GM23338 (cell line): ENCODE measurements around the gene EMC6. TPM values are rescaled to one million over a fixed set of nuclear protein-coding genes. Genes with fewer than 3 reads are reported as not detected.

Source experiments
- ATAC-seq: fragments of 200-7000 bp; cut with Tn5 transposase; 3 replicates; pipeline ENCODE4 v1.9.1; 2020
- DNase-seq: peaks from one replicate; pipeline ENCODE4 v3.0.0-alpha.2; 2015; ENCODE audit warnings: low spot score
- H2AFZ ChIP-seq: fragments of 200-600 bp; sonication (generic); 2 replicates; pipeline ENCODE4 v1.8.0; 2016; ENCODE audit warnings: antibody characterized with exemption, mild to moderate bottlenecking, moderate library complexity
- H3F3A ChIP-seq: fragments of 200-600 bp; sonication (generic); replicated peaks from 2 replicates; pipeline ENCODE4 v1.8.0; 2017; ENCODE audit warnings: antibody characterized with exemption, mixed run types, low read depth
- H3K27ac ChIP-seq: fragments of 200-600 bp; sonication (generic); 2 replicates; pipeline ENCODE4 v1.6.1; 2016; ENCODE audit warnings: low read depth
- H3K27me3 ChIP-seq: fragments of 200-600 bp; sonication (generic); 2 replicates; pipeline ENCODE4 v1.8.0; 2016; ENCODE audit warnings: mild to moderate bottlenecking, mixed run types, moderate library complexity; ENCODE audit not compliant: insufficient read depth
- H3K36me3 ChIP-seq: fragments of 200-600 bp; sonication (generic); 2 replicates; pipeline ENCODE4 v1.8.0; 2016; ENCODE audit warnings: mild to moderate bottlenecking; ENCODE audit not compliant: insufficient read depth
- H3K4me1 ChIP-seq: fragments of 200-600 bp; sonication (generic); 2 replicates; pipeline ENCODE4 v1.8.0; 2016; ENCODE audit warnings: mild to moderate bottlenecking, moderate library complexity; ENCODE audit not compliant: insufficient read depth
- H3K4me2 ChIP-seq: fragments of 200-600 bp; sonication (generic); 2 replicates; pipeline ENCODE4 v1.7.1; 2017; ENCODE audit warnings: mixed run types
- H3K4me3 ChIP-seq: fragments of 200-600 bp; sonication (generic); 2 replicates; pipeline ENCODE4 v1.6.1; 2016; ENCODE audit warnings: mixed run types
- H3K79me2 ChIP-seq: fragments of 200-600 bp; sonication (generic); replicated peaks from 2 replicates; pipeline ENCODE4 v1.8.0; 2017; ENCODE audit warnings: mild to moderate bottlenecking; ENCODE audit not compliant: insufficient read depth
- H3K9me2 ChIP-seq: fragments of 200-600 bp; sonication (generic); 2 replicates; pipeline ENCODE4 v1.8.0; 2017; ENCODE audit not compliant: insufficient read depth
- H4K20me1 ChIP-seq: fragments of 200-600 bp; sonication (generic); replicated peaks from 2 replicates; pipeline ENCODE4 v1.8.0; 2017; ENCODE audit warnings: mild to moderate bottlenecking; ENCODE audit not compliant: insufficient read depth
- H3K27ac Mint-ChIP-seq: 2 replicates; pipeline ENCODE4 v1.8.0; 2020; ENCODE audit warnings: inconsistent platforms, mild to moderate bottlenecking, moderate library complexity, mixed read lengths
- H3K27me3 Mint-ChIP-seq: 3 replicates; pipeline ENCODE4 v1.8.0; 2022; ENCODE audit warnings: low read depth, mild to moderate bottlenecking, moderate library complexity, mixed read lengths, inconsistent platforms; ENCODE audit not compliant: insufficient read depth, poor library complexity
- H3K36me3 Mint-ChIP-seq: 3 replicates; pipeline ENCODE4 v1.8.0; 2021; ENCODE audit warnings: low read depth, mild to moderate bottlenecking, inconsistent platforms, moderate library complexity, mixed read lengths
- H3K4me1 Mint-ChIP-seq: 3 replicates; pipeline ENCODE4 v1.8.0; 2020; ENCODE audit warnings: mild to moderate bottlenecking, inconsistent platforms, mixed read lengths
- H3K4me3 Mint-ChIP-seq: 3 replicates; pipeline ENCODE4 v1.8.0; 2021; ENCODE audit warnings: moderate library complexity, mild to moderate bottlenecking, inconsistent platforms, mixed read lengths
- H3K9me3 Mint-ChIP-seq: 3 replicates; pipeline ENCODE4 v1.8.0; 2020; ENCODE audit warnings: moderate library complexity, mild to moderate bottlenecking, inconsistent platforms, mixed read lengths
- CREB1 ChIP-seq: fragments of 250-450 bp; sonication (Bioruptor Pico); IDR thresholded peaks from 2 replicates; pipeline ENCODE4 v1.5.0; 2020; ENCODE audit warnings: low read depth, mild to moderate bottlenecking, moderate library complexity
- ETS1 ChIP-seq: IDR thresholded peaks from 2 replicates; pipeline ENCODE4 v1.6.1; 2016; ENCODE audit warnings: antibody characterized with exemption
- EZH2 ChIP-seq: fragments of 200-600 bp; sonication (generic); IDR thresholded peaks from one replicate; pipeline ENCODE4 v1.8.0; 2017; ENCODE audit warnings: antibody characterized with exemption, mild to moderate bottlenecking, low read depth; ENCODE audit not compliant: unreplicated experiment
- EZH2phosphoT487 ChIP-seq: fragments of 200-600 bp; sonication (generic); IDR thresholded peaks from one replicate; pipeline ENCODE4 v1.8.1; 2018; ENCODE audit warnings: antibody characterized with exemption; ENCODE audit not compliant: unreplicated experiment
- JUNB ChIP-seq: IDR thresholded peaks from one replicate; pipeline ENCODE4 v1.6.1; 2016; ENCODE audit warnings: antibody characterized with exemption; ENCODE audit not compliant: unreplicated experiment
- NANOG ChIP-seq: IDR thresholded peaks from 2 replicates; pipeline ENCODE4 v1.6.1; 2016; ENCODE audit warnings: antibody characterized with exemption, borderline replicate concordance
- POLR2AphosphoS5 ChIP-seq: IDR thresholded peaks from 2 replicates; pipeline ENCODE4 v1.6.1; 2016; ENCODE audit warnings: antibody characterized with exemption, low read depth
- REST ChIP-seq: IDR thresholded peaks from one replicate; pipeline ENCODE4 v1.6.1; 2018; ENCODE audit warnings: antibody characterized with exemption; ENCODE audit not compliant: unreplicated experiment
- STAT1 ChIP-seq: IDR thresholded peaks from one replicate; pipeline ENCODE4 v1.6.1; 2016; ENCODE audit warnings: antibody characterized with exemption; ENCODE audit not compliant: unreplicated experiment
- ZNF114 ChIP-seq: fragments of 250-450 bp; sonication (Bioruptor Pico); IDR thresholded peaks from 2 replicates; pipeline ENCODE4 v1.5.0; 2020; ENCODE audit warnings: mild to moderate bottlenecking, moderate library complexity
- ZNF331 ChIP-seq: fragments of 250-450 bp; sonication (Bioruptor Pico); IDR thresholded peaks from 2 replicates; pipeline ENCODE4 v1.5.0; 2020; ENCODE audit warnings: low read depth, mild to moderate bottlenecking, moderate library complexity
- polyA plus RNA-seq: library from polyadenylated mRNA; unstranded; fragments of >200 nt; fragmentation: Nextera tagmentation; extraction: Ambion mirVana; gene quantifications from 2 replicates; pipeline ENCODE4 v1.2.1, GENCODE V29; 2016
- total RNA-seq: library from RNA; depleted of rRNA; stranded (reverse); fragments of >200 nt; shearing (Covaris generic); gene quantifications from 2 replicates; pipeline ENCODE4 v1.2.3, GENCODE V29; 2014
- TF ChIP-seq, protein P1 (sequence below), 2 experiments: fragments of 200-600 bp in 1 of 2; sonication (generic) in 1 of 2; conservative IDR thresholded peaks; 2 replicates each; pipeline versions ENCODE4 v1.5.1 to v1.6.1; 2016 to 2017; ENCODE audit warnings: antibody characterized with exemption in 2 of 2, low read depth in 2 of 2, mild to moderate bottlenecking in 2 of 2, moderate library complexity in 1 of 2
- TF ChIP-seq, protein P2 (sequence below): fragments of 250-450 bp; sonication (Bioruptor Pico); IDR thresholded peaks from 2 replicates; pipeline ENCODE4 v1.5.0; 2020; ENCODE audit warnings: mild to moderate bottlenecking, moderate library complexity

The EMC6 gene
- total and polyA plus RNA-seq, 2 experiments from 2014 or later, result 48.0 to 230 TPM

DNA sequence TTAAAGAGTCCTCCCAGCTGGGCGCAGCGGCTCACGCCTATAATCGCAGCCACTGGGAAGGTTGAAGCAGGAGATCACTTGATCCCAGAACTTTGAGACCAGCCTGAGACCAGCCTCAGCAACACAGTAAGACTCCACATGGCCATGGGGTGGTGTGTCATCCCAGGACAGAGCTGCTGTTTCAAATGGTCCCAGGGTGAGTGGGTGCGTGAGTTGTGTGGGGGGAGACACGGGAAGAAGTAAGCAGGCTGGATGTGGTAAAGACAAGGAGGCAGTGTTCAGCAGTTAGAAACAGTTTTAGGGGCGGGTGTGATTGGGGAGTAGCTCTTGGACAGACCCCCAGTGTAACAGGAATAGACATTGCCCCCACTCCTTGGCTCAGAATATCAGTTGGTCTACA, 36.3 kb upstream of the EMC6 start:
- peaks cover 47% of the 10 kb centered on the region for H3K79me2 ChIP-seq
- Mint-ChIP-seq H3K9me3 (no peaks in the 10 kb centered on the region), H3K27me3 (peaks cover 13% of the 10 kb centered on the region), H3K27ac (no peak overlapping the region), H3K36me3 (peaks cover 36% of the 10 kb centered on the region), H3K4me3 (no peak overlapping the region), H3K4me1 (peaks cover 6% of the 10 kb centered on the region)
- no peak overlapping the region for H3K4me2 ChIP-seq
- H3K36me3 ChIP-seq, result no peaks in the 10 kb centered on the region
- TF ChIP-seq ZNF331 (no peak), STAT1 (no peak), JUNB (no peak), ZNF114 (CRISPR knock-in tag) (no peak), NANOG (no peak), CREB1 (CRISPR knock-in tag) (no peak), EZH2 (no peak), POLR2AphosphoS5 (no peak), REST (no peak), EZH2phosphoT487 (no peak), ETS1 (no peak)
- TF ChIP-seq, protein P1, sequence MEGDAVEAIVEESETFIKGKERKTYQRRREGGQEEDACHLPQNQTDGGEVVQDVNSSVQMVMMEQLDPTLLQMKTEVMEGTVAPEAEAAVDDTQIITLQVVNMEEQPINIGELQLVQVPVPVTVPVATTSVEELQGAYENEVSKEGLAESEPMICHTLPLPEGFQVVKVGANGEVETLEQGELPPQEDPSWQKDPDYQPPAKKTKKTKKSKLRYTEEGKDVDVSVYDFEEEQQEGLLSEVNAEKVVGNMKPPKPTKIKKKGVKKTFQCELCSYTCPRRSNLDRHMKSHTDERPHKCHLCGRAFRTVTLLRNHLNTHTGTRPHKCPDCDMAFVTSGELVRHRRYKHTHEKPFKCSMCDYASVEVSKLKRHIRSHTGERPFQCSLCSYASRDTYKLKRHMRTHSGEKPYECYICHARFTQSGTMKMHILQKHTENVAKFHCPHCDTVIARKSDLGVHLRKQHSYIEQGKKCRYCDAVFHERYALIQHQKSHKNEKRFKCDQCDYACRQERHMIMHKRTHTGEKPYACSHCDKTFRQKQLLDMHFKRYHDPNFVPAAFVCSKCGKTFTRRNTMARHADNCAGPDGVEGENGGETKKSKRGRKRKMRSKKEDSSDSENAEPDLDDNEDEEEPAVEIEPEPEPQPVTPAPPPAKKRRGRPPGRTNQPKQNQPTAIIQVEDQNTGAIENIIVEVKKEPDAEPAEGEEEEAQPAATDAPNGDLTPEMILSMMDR (conservative IDR thresholded peaks at IDR 0.05; ENCODE audit: low read depth in 2 of 2), result no peak
- TF ChIP-seq, protein P2, sequence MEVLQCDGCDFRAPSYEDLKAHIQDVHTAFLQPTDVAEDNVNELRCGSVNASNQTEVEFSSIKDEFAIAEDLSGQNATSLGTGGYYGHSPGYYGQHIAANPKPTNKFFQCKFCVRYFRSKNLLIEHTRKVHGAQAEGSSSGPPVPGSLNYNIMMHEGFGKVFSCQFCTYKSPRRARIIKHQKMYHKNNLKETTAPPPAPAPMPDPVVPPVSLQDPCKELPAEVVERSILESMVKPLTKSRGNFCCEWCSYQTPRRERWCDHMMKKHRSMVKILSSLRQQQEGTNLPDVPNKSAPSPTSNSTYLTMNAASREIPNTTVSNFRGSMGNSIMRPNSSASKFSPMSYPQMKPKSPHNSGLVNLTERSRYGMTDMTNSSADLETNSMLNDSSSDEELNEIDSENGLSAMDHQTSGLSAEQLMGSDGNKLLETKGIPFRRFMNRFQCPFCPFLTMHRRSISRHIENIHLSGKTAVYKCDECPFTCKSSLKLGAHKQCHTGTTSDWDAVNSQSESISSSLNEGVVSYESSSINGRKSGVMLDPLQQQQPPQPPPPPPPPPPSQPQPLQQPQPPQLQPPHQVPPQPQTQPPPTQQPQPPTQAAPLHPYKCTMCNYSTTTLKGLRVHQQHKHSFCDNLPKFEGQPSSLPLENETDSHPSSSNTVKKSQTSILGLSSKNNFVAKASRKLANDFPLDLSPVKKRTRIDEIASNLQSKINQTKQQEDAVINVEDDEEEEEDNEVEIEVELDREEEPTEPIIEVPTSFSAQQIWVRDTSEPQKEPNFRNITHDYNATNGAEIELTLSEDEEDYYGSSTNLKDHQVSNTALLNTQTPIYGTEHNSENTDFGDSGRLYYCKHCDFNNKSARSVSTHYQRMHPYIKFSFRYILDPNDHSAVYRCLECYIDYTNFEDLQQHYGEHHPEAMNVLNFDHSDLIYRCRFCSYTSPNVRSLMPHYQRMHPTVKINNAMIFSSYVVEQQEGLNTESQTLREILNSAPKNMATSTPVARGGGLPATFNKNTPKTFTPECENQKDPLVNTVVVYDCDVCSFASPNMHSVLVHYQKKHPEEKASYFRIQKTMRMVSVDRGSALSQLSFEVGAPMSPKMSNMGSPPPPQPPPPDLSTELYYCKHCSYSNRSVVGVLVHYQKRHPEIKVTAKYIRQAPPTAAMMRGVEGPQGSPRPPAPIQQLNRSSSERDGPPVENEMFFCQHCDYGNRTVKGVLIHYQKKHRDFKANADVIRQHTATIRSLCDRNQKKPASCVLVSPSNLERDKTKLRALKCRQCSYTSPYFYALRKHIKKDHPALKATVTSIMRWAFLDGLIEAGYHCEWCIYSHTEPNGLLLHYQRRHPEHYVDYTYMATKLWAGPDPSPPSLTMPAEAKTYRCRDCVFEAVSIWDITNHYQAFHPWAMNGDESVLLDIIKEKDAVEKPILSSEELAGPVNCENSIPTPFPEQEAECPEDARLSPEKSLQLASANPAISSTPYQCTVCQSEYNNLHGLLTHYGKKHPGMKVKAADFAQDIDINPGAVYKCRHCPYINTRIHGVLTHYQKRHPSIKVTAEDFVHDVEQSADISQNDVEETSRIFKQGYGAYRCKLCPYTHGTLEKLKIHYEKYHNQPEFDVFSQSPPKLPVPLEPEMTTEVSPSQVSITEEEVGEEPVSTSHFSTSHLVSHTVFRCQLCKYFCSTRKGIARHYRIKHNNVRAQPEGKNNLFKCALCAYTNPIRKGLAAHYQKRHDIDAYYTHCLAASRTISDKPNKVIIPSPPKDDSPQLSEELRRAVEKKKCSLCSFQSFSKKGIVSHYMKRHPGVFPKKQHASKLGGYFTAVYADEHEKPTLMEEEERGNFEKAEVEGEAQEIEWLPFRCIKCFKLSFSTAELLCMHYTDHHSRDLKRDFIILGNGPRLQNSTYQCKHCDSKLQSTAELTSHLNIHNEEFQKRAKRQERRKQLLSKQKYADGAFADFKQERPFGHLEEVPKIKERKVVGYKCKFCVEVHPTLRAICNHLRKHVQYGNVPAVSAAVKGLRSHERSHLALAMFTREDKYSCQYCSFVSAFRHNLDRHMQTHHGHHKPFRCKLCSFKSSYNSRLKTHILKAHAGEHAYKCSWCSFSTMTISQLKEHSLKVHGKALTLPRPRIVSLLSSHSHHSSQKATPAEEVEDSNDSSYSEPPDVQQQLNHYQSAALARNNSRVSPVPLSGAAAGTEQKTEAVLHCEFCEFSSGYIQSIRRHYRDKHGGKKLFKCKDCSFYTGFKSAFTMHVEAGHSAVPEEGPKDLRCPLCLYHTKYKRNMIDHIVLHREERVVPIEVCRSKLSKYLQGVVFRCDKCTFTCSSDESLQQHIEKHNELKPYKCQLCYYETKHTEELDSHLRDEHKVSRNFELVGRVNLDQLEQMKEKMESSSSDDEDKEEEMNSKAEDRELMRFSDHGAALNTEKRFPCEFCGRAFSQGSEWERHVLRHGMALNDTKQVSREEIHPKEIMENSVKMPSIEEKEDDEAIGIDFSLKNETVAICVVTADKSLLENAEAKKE (CRISPR knock-in tag), result no peak
- H3K4me1 ChIP-seq, result 0 out of 2 replicates have a peak, but pooled peaks cover 4% of the 10 kb centered on the region
- H2AFZ ChIP-seq, result no peak overlapping the region
- H3K27ac ChIP-seq, result no peak overlapping the region
- no peaks in the 10 kb centered on the region for H3F3A ChIP-seq
- no peak for ATAC-seq
- H3K27me3 ChIP-seq, result no peaks in the 10 kb centered on the region
- peaks cover 17% of the 10 kb centered on the region; the same call in 1 of the 2 replicates for H4K20me1 ChIP-seq
- H3K4me3 ChIP-seq, result no peak overlapping the region
- DNase-seq, result no peak
- no peaks in the 10 kb centered on the region for H3K9me2 ChIP-seq
